ENCODE results near the gene TNRC6A.

TNRC6A gene

DNA sequence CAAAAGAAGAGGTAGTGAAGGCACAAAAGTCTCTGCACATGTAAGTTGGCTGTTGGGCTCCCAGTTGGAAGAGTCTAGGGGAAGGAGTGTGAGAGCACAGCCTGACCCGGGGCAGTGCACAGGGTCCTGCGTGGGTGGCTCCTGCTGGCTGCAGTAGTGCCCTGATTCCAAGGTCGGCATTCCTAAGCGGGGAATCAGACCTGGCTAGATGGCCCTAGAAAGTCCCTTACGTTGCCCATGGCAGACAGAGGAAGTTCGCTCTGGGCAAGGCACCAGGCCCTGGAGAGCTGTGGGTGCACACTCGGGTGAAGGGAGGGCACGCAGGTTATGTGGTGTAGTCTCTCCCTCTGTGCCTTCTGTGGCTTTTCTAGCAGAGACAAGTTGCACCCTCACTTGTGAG, 93.5 kb downstream of the TNRC6A start:
- POLR2A ChIA-PET = no interaction called here
- TF ChIP-seq FOXM1 (IDR thresholded peaks at IDR 0.05; ENCODE audit: borderline replicate concordance) = no peak
- CTCF ChIA-PET = no interaction called here
- DNase-seq (ENCODE audit: extremely low spot score) = no peak

DNA sequence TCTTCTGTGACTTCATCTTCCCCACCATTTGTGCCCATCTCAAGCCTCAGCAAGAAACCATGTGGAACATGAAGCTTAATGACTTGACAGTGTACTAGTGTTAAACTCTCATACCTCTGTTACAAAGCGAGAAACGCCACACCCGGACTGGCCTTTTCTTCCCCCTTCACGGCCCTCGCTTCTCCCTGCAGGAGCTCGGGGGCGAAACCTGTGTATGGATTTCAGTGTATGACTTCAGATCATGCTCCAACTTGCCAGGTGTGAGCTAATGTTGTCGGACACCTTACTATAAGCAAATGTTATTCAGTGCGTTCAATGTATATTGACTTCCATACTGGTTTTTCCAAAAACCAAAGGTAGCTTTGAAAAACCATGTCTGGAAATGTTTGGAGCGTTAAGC, 96.2 kb downstream of the TNRC6A start:
- POLR2A ChIA-PET = interaction anchor here (1.3 kb wide), 1 partner anchor 285 kb away, joined by 5 read pairs; the partner anchor contains the start of gene LCMT1
- no peak for DNase-seq (ENCODE audit: extremely low spot score)
- CTCF ChIA-PET = no interaction called here
- TF ChIP-seq HDGF (IDR thresholded peaks at IDR 0.05; ENCODE audit: borderline replicate concordance) (no peak), FOXK2 (IDR thresholded peaks at IDR 0.05) (no peak), ARNT (IDR thresholded peaks at IDR 0.05) (no peak), ZNF384 (IDR thresholded peaks at IDR 0.05) (no peak), SP1 (IDR thresholded peaks at IDR 0.05) (no peak), BHLHE40 (IDR thresholded peaks at IDR 0.05; ENCODE audit: borderline replicate concordance) (no peak), ELF4 (IDR thresholded peaks at IDR 0.05) (no peak), LEF1 (IDR thresholded peaks at IDR 0.05; ENCODE audit: borderline replicate concordance) (no peak), L3MBTL2 (conservative IDR thresholded peaks at IDR 0.05) (no peak), SUZ12 (IDR thresholded peaks at IDR 0.05) (no peak), NFRKB (IDR thresholded peaks at IDR 0.05) (no peak), FOXM1 (IDR thresholded peaks at IDR 0.05; ENCODE audit: borderline replicate concordance) (no peak), CTBP1 (IDR thresholded peaks at IDR 0.05; ENCODE audit: borderline replicate concordance) (no peak), FOXA1 (IDR thresholded peaks at IDR 0.05) (no peak)
- TF ChIP-seq, protein P1, sequence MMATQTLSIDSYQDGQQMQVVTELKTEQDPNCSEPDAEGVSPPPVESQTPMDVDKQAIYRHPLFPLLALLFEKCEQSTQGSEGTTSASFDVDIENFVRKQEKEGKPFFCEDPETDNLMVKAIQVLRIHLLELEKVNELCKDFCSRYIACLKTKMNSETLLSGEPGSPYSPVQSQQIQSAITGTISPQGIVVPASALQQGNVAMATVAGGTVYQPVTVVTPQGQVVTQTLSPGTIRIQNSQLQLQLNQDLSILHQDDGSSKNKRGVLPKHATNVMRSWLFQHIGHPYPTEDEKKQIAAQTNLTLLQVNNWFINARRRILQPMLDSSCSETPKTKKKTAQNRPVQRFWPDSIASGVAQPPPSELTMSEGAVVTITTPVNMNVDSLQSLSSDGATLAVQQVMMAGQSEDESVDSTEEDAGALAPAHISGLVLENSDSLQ (IDR thresholded peaks at IDR 0.05) = no peak

DNA sequence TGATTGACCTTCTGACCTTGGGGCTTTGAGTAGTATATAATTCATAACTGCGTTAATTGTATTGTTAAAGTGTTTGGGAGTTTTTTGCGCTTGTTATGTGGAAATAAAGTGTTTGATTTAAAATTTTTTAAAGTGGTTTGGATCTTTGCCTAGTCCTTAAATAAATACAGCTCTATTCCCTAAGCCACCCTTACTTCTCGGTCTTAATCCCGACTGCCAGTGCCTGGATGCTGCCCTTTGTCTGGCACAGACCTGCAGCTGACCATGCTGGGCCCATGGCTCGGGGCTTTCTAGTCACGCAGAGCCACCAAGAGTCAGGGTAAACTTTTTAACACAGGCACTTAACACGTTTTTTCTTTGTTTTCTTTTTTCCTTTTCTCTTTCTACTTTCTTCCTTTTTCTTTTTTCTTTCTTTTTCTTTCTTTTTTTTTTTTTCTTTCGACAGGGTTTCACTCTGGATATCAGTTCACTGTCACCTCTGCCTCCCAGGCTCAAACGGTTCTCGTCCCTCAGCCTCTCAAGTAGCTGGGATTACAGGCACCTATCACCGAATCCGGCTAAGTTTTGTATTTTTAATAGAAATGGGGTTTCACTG, 96.7 kb downstream of the TNRC6A start:
- ChIA-PET POLR2A (interaction anchor here (1.3 kb wide), 1 partner anchor 285 kb away, joined by 5 read pairs; the partner anchor contains the start of gene LCMT1), CTCF (no interaction called here)
- no peak for DNase-seq (ENCODE audit: extremely low spot score)
- TF ChIP-seq CTBP1 (IDR thresholded peaks at IDR 0.05; ENCODE audit: borderline replicate concordance) (no peak), FOXM1 (IDR thresholded peaks at IDR 0.05; ENCODE audit: borderline replicate concordance) (no peak), FOXA1 (IDR thresholded peaks at IDR 0.05) (no peak), L3MBTL2 (conservative IDR thresholded peaks at IDR 0.05) (no peak), TARDBP (IDR thresholded peaks at IDR 0.05) (no peak), SUZ12 (IDR thresholded peaks at IDR 0.05) (no peak), FOXK2 (IDR thresholded peaks at IDR 0.05) (no peak), SP1 (IDR thresholded peaks at IDR 0.05) (no peak)

DNA sequence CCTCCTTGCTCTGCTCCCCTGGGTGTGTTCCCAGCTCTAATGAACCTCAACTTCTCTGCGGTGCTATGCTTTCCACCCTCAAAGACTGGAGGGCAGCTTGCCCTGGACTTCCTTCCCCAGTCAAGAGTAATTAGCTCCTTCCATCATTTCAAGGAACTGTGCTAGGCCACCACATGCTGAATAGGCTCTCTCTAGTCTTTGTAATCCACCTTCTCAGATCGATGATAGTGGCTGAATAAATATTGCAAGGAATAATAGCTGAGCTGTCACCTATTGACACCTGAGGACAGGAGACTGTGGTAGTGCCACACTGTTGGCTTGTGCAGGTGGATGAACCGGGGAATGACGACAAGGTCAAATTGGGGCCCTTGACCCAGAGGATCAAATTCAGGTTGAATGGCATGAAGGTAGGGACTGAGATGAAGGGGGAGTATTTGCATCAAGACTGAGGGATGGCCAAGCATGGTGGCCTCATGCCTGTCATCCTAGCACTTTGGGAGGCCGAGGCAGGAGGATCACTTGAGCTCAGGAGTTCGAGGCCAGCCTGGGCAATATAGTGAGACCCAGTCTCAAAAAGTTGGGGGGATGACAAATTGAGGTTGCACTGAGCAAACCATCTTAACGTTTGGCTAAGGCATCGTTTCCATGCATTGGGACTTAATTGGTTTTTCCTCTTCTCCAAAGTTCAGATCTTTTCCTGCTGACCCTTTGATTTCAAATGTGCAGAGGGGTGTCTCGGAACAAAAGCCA, 97.5 kb downstream of the TNRC6A start:
- no peak for DNase-seq (ENCODE audit: extremely low spot score)

DNA sequence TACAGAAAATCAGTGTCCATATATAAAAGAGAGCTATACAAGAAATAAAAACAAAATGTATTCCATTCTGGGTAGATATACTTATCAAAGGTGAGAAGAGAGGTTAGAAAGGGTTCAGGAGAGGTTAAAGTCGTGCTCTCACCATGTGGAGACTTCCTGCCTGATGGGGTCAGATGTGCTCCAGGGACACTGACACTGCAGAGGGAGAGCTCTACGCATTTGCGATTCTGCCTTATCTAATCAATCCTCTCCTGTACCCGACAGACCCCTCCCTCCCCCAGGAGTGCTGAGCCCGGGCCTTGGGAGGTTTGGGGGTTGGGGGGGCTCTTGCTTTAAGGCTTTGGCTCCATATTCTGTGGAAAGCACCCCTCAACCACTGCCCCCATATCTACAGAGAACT, 99.7 kb downstream of the TNRC6A start:
- TF ChIP-seq SUZ12 (IDR thresholded peaks at IDR 0.05) = no peak
- TF ChIP-seq, protein P1 (IDR thresholded peaks at IDR 0.05) = no peak
- no peak for TF ChIP-seq ARNT (IDR thresholded peaks at IDR 0.05)
- TF ChIP-seq L3MBTL2 (conservative IDR thresholded peaks at IDR 0.05) = no peak
- ChIA-PET CTCF (no interaction called here), POLR2A (no interaction called here)
- no peak for DNase-seq (ENCODE audit: extremely low spot score)

More for the DNA sequence above, 97.5 kb downstream of the TNRC6A start:
- POLR2A ChIA-PET = no interaction called here
- CTCF ChIA-PET = no interaction called here
- no peak for TF ChIP-seq FOXA1 (IDR thresholded peaks at IDR 0.05)
- no peak for TF ChIP-seq SP1 (IDR thresholded peaks at IDR 0.05)
- no peak for TF ChIP-seq HDGF (IDR thresholded peaks at IDR 0.05; ENCODE audit: borderline replicate concordance)
- no peak for TF ChIP-seq SUZ12 (IDR thresholded peaks at IDR 0.05)
- TF ChIP-seq FOXM1 (IDR thresholded peaks at IDR 0.05; ENCODE audit: borderline replicate concordance) = no peak
- TF ChIP-seq LEF1 (IDR thresholded peaks at IDR 0.05; ENCODE audit: borderline replicate concordance) = no peak
- TF ChIP-seq TARDBP (IDR thresholded peaks at IDR 0.05) = no peak
- no peak for TF ChIP-seq L3MBTL2 (conservative IDR thresholded peaks at IDR 0.05)
- TF ChIP-seq, protein P1 (IDR thresholded peaks at IDR 0.05) = no peak
- no peak for TF ChIP-seq ARNT (IDR thresholded peaks at IDR 0.05)
- TF ChIP-seq NFRKB (IDR thresholded peaks at IDR 0.05) = no peak
- no peak for TF ChIP-seq FOXK2 (IDR thresholded peaks at IDR 0.05)
- TF ChIP-seq ZNF384 (IDR thresholded peaks at IDR 0.05) = no peak

DNA sequence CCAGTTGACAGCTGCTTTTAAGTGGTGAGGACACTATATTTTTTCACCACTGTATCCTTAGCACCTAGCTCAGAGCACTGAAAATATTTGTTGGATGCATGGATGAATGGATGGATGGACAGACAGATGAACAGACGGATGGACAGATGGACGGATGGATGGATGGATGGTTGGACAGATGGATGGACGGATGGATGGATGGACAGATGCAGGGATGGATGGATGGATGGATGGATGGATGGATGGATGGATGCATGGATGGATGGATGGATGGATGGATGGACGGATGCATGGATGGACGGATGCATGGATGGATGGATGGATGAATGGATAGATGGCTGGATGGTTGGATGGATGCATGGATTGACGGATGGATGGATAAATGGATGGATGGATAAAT, 103.9 kb downstream of the TNRC6A start:
- POLR2A ChIA-PET = no interaction called here
- no peak for DNase-seq (ENCODE audit: extremely low spot score)
- TF ChIP-seq BHLHE40 (IDR thresholded peaks at IDR 0.05; ENCODE audit: borderline replicate concordance) (no peak), FOXK2 (IDR thresholded peaks at IDR 0.05) (no peak), CTBP1 (IDR thresholded peaks at IDR 0.05; ENCODE audit: borderline replicate concordance) (no peak), ARNT (IDR thresholded peaks at IDR 0.05) (no peak), FOXA1 (IDR thresholded peaks at IDR 0.05) (no peak), L3MBTL2 (conservative IDR thresholded peaks at IDR 0.05) (no peak), ELF4 (IDR thresholded peaks at IDR 0.05) (no peak), ZNF384 (IDR thresholded peaks at IDR 0.05) (no peak), SUZ12 (IDR thresholded peaks at IDR 0.05) (no peak), HDGF (IDR thresholded peaks at IDR 0.05; ENCODE audit: borderline replicate concordance) (no peak), LEF1 (IDR thresholded peaks at IDR 0.05; ENCODE audit: borderline replicate concordance) (no peak), NFRKB (IDR thresholded peaks at IDR 0.05) (no peak), FOXM1 (IDR thresholded peaks at IDR 0.05; ENCODE audit: borderline replicate concordance) (no peak), SP1 (IDR thresholded peaks at IDR 0.05) (no peak), TARDBP (IDR thresholded peaks at IDR 0.05) (no peak)
- TF ChIP-seq, protein P1 (IDR thresholded peaks at IDR 0.05) = no peak
- CTCF ChIA-PET = no interaction called here
